Liver (tissue), 9 donors: Measurements from ENCODE around the gene SLC7A6OS. TPM values are rescaled to one million over a fixed set of nuclear protein-coding genes. Genes with fewer than 3 reads are reported as not detected.

Experiments
- DNase-seq: peaks from one replicate; pipeline ENCODE4 v3.0.0-alpha.2; 2017; ENCODE audit warnings: low spot score
- H3K27ac ChIP-seq, 2 donors: one replicate each; pipeline ENCODE4 v1.7.0; 2013; ENCODE audit warnings: inconsistent platforms in 2 of 2, low read length in 2 of 2, control low read depth in 1 of 2, low read depth in 1 of 2, mild to moderate bottlenecking in 1 of 2
- H3K27me3 ChIP-seq, 4 donors: one replicate each; pipeline versions ENCODE4 v1.6.1 to v1.7.0; 2013; ENCODE audit warnings: low read length in 3 of 4, inconsistent platforms in 1 of 4, mild to moderate bottlenecking in 1 of 4, moderate library complexity in 1 of 4; ENCODE audit not compliant: control insufficient read depth in 4 of 4, insufficient read depth in 4 of 4
- H3K36me3 ChIP-seq, 4 donors: one replicate each; pipeline versions ENCODE4 v1.6.1 to v1.7.0; 2013; ENCODE audit warnings: low read length in 3 of 4, mild to moderate bottlenecking in 3 of 4, low read depth in 1 of 4, moderate library complexity in 1 of 4; ENCODE audit not compliant: control insufficient read depth in 4 of 4, insufficient read depth in 3 of 4
- H3K4me1 ChIP-seq, 4 donors: one replicate each; pipeline versions ENCODE4 v1.6.1 to v1.7.0; 2013; ENCODE audit warnings: low read length in 3 of 4, mild to moderate bottlenecking in 3 of 4, moderate library complexity in 1 of 4; ENCODE audit not compliant: control insufficient read depth in 4 of 4, insufficient read depth in 4 of 4
- H3K4me3 ChIP-seq, 3 donors: one replicate each; pipeline versions ENCODE4 v1.6.1 to v1.7.0; 2013; ENCODE audit warnings: low read length in 3 of 3, control low read depth in 1 of 3, low read depth in 1 of 3, mild to moderate bottlenecking in 1 of 3
- H3K9ac ChIP-seq, 2 donors: one replicate each; pipeline ENCODE4 v1.7.0; 2013; ENCODE audit warnings: low read length in 2 of 2, mild to moderate bottlenecking in 2 of 2, moderate library complexity in 2 of 2, control low read depth in 1 of 2, low read depth in 1 of 2
- H3K9me3 ChIP-seq, 4 donors: one replicate each; pipeline versions ENCODE4 v1.6.1 to v1.7.0; 2013; ENCODE audit warnings: low read length in 3 of 4; ENCODE audit not compliant: control insufficient read depth in 4 of 4
- EGR1 ChIP-seq, 2 donors: IDR thresholded peaks; 2 replicates each; pipeline ENCODE4 v1.6.1; 2016 to 2018; ENCODE audit warnings: antibody characterized with exemption in 2 of 2, low read depth in 2 of 2
- FOXA1 ChIP-seq: IDR thresholded peaks from 2 replicates; pipeline ENCODE4 v1.6.1; 2016; ENCODE audit warnings: antibody characterized with exemption
- HNF4G ChIP-seq: IDR thresholded peaks from 2 replicates; pipeline ENCODE4 v1.6.1; 2016; ENCODE audit warnings: antibody characterized with exemption
- JUND ChIP-seq, 2 donors: IDR thresholded peaks; 2 replicates each; pipeline ENCODE4 v1.6.1; 2016; ENCODE audit warnings: antibody characterized with exemption in 2 of 2
- REST ChIP-seq: IDR thresholded peaks from 2 replicates; pipeline ENCODE4 v1.6.1; 2016; ENCODE audit warnings: antibody characterized with exemption, mild to moderate bottlenecking
- RXRA ChIP-seq, 2 donors: IDR thresholded peaks; 2 replicates each; pipeline ENCODE4 v1.6.1; 2017 to 2018; ENCODE audit warnings: antibody characterized with exemption in 2 of 2, mild to moderate bottlenecking in 1 of 2
- SP1 ChIP-seq: IDR thresholded peaks from 2 replicates; pipeline ENCODE4 v1.6.1; 2018; ENCODE audit warnings: antibody characterized with exemption, mild to moderate bottlenecking
- YY1 ChIP-seq: IDR thresholded peaks from 2 replicates; pipeline ENCODE4 v1.6.1; 2016; ENCODE audit warnings: antibody characterized with exemption, mild to moderate bottlenecking
- WGBS: extraction: QIAGEN DNeasy Blood & Tissue Kit; methylation state at CpG from one replicate; pipeline ENCODE4 v1.1.7; 2013; 5-methylcytosine and 5-hydroxymethylcytosine counted together
- polyA plus RNA-seq, 2 donors: library from polyadenylated mRNA; stranded (reverse) in 1 of 2; unstranded in 1 of 2; fragments of 200-250 nt in 1 of 2; fragments of >200 nt in 1 of 2; fragmentation: Nextera tagmentation in 1 of 2; extraction: Ambion mirVana in 1 of 2; gene quantifications; one replicate each; pipeline versions ENCODE4 v1.2.1 to v1.2.3, GENCODE V29; 2013 to 2015
- total RNA-seq, 2 donors: library from RNA; depleted of rRNA; stranded (reverse); fragments of >200 nt; gene quantifications; one replicate each; pipeline ENCODE4 v1.2.3, GENCODE V29; 2014
- TF ChIP-seq, protein P1 (sequence below): IDR thresholded peaks from 2 replicates; pipeline ENCODE4 v1.6.1; 2016; ENCODE audit warnings: antibody characterized with exemption
- TF ChIP-seq, protein P2 (sequence below): IDR thresholded peaks from 2 replicates; pipeline ENCODE4 v1.6.1; 2016; ENCODE audit warnings: antibody characterized with exemption
- TF ChIP-seq, protein P3 (sequence below): fragments of 150-350 bp; IDR thresholded peaks from 2 replicates; pipeline ENCODE4 v1.5.1; 2017; ENCODE audit warnings: improper control_type of control experiment, low read depth, low read length; ENCODE audit not compliant: missing input control
- TF ChIP-seq, protein P4 (sequence below): IDR thresholded peaks from 2 replicates; pipeline ENCODE4 v1.6.1; 2016; ENCODE audit warnings: antibody characterized with exemption
- donor health status: healthy.
- donor health status: healthy.
- donor health status: healthy.
- donor health status: healthy.
- donor health status: healthy.

Gene SLC7A6OS
- total and polyA plus RNA-seq, 4 donors = 2.6 to 8.3 (median 5.5) TPM

GRCh38 chr16:68299571-68300453, 10.9 kb downstream of the SLC7A6OS start:
- no peak overlapping the region for H3K9ac ChIP-seq
- DNase-seq = no peak
- H3K4me3 ChIP-seq = no peak overlapping the region
- WGBS = 85% methylated on average over 11 of the region's 11 CpGs
- no peak overlapping the region for H3K27ac ChIP-seq
- H3K27me3 ChIP-seq = no peaks in the 10 kb centered on the region
- H3K4me1 ChIP-seq = no peaks in the 10 kb centered on the region
- TF ChIP-seq EGR1 (IDR thresholded peaks at IDR 0.05; ENCODE audit: low read depth in 2 of 2) (no peak), RXRA (IDR thresholded peaks at IDR 0.05) (no peak), HNF4G (no peak)
- TF ChIP-seq, protein P1, sequence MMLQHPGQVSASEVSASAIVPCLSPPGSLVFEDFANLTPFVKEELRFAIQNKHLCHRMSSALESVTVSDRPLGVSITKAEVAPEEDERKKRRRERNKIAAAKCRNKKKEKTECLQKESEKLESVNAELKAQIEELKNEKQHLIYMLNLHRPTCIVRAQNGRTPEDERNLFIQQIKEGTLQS = no peak
- TF ChIP-seq, protein P2, sequence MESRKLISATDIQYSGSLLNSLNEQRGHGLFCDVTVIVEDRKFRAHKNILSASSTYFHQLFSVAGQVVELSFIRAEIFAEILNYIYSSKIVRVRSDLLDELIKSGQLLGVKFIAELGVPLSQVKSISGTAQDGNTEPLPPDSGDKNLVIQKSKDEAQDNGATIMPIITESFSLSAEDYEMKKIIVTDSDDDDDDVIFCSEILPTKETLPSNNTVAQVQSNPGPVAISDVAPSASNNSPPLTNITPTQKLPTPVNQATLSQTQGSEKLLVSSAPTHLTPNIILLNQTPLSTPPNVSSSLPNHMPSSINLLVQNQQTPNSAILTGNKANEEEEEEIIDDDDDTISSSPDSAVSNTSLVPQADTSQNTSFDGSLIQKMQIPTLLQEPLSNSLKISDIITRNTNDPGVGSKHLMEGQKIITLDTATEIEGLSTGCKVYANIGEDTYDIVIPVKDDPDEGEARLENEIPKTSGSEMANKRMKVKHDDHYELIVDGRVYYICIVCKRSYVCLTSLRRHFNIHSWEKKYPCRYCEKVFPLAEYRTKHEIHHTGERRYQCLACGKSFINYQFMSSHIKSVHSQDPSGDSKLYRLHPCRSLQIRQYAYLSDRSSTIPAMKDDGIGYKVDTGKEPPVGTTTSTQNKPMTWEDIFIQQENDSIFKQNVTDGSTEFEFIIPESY = no peak
- TF ChIP-seq, protein P3, sequence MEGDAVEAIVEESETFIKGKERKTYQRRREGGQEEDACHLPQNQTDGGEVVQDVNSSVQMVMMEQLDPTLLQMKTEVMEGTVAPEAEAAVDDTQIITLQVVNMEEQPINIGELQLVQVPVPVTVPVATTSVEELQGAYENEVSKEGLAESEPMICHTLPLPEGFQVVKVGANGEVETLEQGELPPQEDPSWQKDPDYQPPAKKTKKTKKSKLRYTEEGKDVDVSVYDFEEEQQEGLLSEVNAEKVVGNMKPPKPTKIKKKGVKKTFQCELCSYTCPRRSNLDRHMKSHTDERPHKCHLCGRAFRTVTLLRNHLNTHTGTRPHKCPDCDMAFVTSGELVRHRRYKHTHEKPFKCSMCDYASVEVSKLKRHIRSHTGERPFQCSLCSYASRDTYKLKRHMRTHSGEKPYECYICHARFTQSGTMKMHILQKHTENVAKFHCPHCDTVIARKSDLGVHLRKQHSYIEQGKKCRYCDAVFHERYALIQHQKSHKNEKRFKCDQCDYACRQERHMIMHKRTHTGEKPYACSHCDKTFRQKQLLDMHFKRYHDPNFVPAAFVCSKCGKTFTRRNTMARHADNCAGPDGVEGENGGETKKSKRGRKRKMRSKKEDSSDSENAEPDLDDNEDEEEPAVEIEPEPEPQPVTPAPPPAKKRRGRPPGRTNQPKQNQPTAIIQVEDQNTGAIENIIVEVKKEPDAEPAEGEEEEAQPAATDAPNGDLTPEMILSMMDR = no peak
- TF ChIP-seq, protein P4, sequence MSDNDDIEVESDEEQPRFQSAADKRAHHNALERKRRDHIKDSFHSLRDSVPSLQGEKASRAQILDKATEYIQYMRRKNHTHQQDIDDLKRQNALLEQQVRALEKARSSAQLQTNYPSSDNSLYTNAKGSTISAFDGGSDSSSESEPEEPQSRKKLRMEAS = no peak
- H3K9me3 ChIP-seq = no peaks in the 10 kb centered on the region
- H3K36me3 ChIP-seq = peaks cover 0 to 56% (median 37%) of the 10 kb centered on the region in 4 donors

- no peaks in the 10 kb centered on the region for H3K9me3 ChIP-seq
- DNase-seq = no peak
- H3K9ac ChIP-seq = no peak overlapping the region
- WGBS = 85% methylated on average over 5 of the region's 5 CpGs
- H3K27me3 ChIP-seq = no peaks in the 10 kb centered on the region
- H3K27ac ChIP-seq = no peak overlapping the region
- TF ChIP-seq JUND (IDR thresholded peaks at IDR 0.05) (no peak), HNF4G (no peak), FOXA1 (no peak), RXRA (IDR thresholded peaks at IDR 0.05) (no peak), EGR1 (IDR thresholded peaks at IDR 0.05; ENCODE audit: low read depth in 2 of 2) (no peak)
- TF ChIP-seq, protein P4 = no peak
- H3K36me3 ChIP-seq = peaks cover 0 to 51% (median 35%) of the 10 kb centered on the region in 4 donors
- no peak overlapping the region for H3K4me3 ChIP-seq
- H3K4me1 ChIP-seq = no peaks in the 10 kb centered on the region
These were observed 11.7 kb downstream of the SLC7A6OS start for GRCh38 chr16:68298907-68299561.

DNA sequence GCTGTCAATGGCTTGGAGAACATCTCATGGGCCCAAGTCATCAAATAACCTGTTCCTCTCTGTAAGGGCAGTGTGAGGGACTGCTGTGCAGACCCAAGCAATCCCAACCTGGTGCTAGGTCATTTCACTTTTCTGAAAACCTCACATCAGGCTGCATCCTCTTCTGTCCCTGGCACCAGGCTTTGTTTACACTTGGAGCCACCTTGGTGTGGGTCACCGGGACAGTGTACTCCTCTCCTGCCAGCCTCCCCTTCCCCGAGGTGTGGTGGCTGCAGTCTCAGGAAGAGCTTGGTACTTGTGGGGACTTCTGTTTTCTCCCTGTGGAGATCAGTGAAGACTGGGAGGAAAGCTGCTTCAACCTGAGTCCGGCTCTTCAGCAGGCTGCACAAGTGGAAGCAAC, 12.4 kb downstream of the SLC7A6OS start:
- Histone ChIP-seq H3K36me3 (peaks cover 0 to 45% (median 35%) of the 10 kb centered on the region in 4 donors), H3K4me3 (no peak overlapping the region), H3K9ac (no peak overlapping the region), H3K27me3 (no peaks in the 10 kb centered on the region), H3K27ac (no peak overlapping the region), H3K4me1 (no peaks in the 10 kb centered on the region), H3K9me3 (no peaks in the 10 kb centered on the region)
- 72% methylated on average over 3 of the region's 3 CpGs for WGBS
- no peak for DNase-seq
- TF ChIP-seq YY1 (no peak), REST (no peak), FOXA1 (no peak), EGR1 (IDR thresholded peaks at IDR 0.05; ENCODE audit: low read depth in 2 of 2) (no peak), SP1 (no peak)
- TF ChIP-seq, protein P3 = no peak
- TF ChIP-seq, protein P1 = no peak
